Stimulated activated CD8-positive, alpha-beta memory T cell treated with anti-CD3 and anti-CD28 coated beads, Interleukin-12 subunit alpha, Interleukin-12 subunit beta, amount 100 ng/mL, for 24 hours (primary cell): Measurements from ENCODE around the gene MAD1L1.
A peak's percentile ranks its signal among the peaks of the same experiment; 100 is the strongest.

Experiments
- DNase-seq: peaks from one replicate; pipeline ENCODE4 v3.0.0-alpha.2; 2020; ENCODE audit errors: extremely low read depth

MAD1L1 gene

GRCh38 chr7:2118056-2118455, 114.7 kb downstream of the MAD1L1 start:
- no peak for DNase-seq

DNA sequence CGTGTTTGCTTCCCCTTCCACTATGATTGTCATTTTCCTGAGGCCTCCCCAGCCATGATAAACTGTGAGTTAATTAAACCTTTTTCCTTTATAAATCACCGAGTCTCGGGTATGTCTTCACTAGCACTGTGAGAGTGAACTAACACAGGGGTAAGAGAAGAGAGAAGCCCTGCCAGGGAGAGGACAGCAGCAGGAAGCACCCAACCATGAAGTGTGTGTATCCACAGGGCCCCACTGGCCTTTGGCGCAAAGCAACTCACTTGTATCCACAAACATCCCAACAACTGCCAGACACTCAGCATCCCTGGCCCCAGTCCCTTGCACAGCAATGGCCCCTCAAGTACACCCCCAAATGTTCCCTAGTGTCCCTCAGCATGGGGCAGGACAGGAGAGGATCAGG, 115.1 kb downstream of the MAD1L1 start:
- DNase-seq = no peak

GRCh38 chr7:2116989-2117591, 115.7 kb downstream of the MAD1L1 start:
- no peak for DNase-seq

GRCh38 chr7:2116448-2116810, 116.3 kb downstream of the MAD1L1 start:
- no peak for DNase-seq

GRCh38 chr7:2115760-2116447, 116.8 kb downstream of the MAD1L1 start:
- DNase-seq = no peak

- DNase-seq = no peak
These were observed 117.6 kb downstream of the MAD1L1 start for GRCh38 chr7:2114926-2115759.

DNA sequence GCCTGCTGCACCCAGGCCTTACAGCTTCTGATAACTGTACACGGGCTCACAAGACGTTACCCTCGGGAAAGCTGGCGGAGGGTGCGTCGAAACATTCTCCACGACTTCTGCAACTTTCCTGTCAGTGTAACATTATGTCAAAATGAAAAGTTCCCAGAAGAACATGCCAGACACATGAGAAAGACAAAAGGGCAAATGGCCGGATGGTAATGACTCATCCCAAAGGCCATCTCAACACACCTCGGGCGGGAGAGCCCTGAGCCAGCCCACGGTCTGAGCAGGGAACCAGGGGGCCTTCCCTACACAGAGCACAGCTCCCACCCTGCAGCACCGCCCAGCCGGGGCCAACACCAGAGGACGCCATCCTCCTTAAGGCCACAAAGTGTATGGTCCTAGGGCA, 118.7 kb downstream of the MAD1L1 start:
- no peak for DNase-seq

GRCh38 chr7:2112261-2113198, 120.2 kb downstream of the MAD1L1 start:
- DNase-seq = no peak

GRCh38 chr7:2111568-2111967, 121.2 kb downstream of the MAD1L1 start:
- no peak for DNase-seq

DNA sequence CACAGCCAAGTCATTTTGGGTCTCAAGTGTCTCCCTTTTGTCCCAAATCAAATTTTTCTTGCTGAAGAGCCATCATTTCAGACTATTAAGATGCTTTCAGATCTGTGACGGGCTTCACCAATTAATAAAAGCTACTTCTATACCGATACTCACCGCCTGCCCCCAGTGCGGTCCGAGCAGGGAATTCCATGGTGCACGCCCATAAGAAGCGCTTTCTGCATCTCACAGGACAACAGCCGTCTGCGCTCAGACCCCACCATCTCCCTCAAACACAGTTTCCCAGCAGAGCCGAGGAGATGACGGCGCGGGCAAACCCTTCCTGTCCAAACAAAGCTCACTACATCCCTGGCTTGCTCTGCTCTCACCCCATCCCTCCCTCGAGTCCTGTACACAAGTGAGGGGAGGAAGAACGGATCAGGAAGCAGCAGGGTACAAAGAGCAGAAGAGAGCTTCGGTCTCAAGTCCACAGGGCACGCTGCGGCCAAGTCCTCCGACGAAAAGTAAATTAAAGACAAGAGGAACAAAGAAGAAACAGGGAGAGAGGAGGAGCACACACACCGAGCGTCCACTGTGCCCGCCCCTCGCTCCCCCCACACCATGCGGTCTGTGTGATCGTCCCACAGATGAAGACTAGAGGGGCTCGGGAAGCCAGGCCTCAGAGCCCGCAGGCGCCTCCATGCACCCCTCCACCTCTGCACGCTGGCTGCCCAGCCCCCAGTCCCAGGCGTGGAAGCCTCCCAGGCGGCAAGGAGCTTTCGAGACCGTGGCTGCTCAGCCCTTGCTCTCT, 121.9 kb downstream of the MAD1L1 start:
- no peak for DNase-seq

DNA sequence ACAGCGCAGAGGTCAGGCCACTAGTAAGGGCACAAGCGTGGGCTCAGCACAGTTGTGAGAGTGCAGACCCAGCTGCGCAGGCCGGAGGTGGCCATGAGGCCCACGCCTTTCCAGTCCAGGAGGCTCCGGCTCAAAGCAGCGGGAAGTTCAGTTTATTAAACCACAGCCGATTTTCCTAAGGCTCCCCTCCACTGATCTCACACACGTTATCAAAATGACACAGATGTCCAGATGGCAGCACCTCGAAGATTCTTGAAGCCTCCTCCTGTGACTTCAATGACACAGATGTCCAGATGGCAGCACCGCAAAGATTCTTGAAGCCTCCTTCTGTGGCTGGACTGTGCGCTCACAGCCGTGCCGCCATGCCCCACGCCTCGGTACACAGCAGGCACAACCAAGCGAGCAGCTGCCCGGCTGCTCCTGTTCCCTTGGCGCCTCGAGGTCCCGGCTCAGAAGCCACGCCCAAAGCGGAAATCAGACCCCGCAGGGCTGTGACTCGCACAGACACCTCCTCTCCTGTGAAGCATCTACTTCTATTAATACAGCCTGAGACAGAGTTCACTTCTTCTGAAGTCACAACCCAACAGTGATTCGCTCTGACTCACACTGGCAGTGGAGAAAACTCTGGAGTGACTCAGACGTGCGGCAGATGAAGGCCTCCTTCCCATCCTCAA, 122.7 kb downstream of the MAD1L1 start:
- peak; percentile 41 for DNase-seq

DNA sequence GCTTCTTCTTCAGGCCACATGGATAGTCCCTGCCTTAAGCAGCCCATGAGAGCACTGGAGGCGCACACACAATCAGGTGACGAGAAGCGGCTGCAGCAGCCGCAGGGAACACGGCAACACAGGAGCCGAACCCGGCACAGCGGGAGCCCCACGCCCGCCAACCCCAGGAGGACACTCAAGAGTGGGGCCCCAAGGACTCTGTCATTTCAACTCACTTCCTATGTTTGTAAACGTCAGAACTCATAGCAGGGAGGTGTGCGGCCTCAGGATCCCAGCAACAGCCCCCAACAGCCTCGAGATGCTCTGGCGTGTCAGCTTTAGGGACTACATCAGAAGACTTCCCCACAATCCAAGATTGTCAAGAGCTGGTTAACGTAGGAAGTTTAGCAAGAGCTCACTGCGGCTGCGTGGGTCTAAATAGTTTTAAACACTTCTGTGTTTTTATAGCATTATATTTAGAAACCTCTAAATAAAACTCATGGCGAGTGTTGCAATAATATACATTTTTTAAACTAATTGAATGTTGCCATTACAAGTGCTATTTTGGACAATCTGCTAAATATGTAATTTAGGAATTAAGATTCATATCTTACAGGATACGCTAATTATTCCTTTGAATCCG, 123.4 kb downstream of the MAD1L1 start:
- DNase-seq = no peak

GRCh38 chr7:2108501-2109250, 124.1 kb downstream of the MAD1L1 start:
- DNase-seq = no peak

GRCh38 chr7:2108071-2108455, 124.7 kb downstream of the MAD1L1 start:
- no peak for DNase-seq

DNA sequence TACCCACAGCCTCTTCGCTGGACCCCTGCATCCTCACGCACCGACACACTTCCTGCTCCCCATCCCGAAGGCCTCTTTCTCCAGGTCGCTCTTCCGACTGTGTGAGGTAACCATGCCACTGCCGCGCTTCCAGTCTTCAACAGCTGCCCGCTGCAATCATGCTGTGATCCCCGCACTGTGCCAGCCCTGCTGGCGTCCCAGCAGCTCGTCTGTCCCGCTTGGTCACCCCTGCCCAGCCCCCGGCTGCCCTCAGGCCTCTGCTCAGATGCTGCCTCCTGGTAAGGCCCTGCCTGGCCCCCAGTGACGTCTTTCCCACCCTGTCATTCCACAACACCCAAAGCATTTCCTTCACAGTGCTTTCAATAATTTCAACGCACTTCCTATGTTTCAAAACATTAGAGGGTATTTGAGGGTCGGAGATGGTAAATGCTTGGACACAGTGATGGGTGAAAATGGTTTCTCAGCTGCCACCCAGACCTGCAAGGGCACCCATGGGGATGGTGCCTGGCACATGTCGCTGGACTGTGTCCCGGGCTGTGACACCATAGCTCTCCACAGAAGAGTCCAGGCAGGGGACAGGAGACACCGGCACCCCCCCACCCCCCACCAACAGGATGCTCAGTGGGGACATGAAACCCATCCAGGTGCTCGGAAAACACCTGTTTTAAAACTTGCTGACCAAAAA, 125.2 kb downstream of the MAD1L1 start:
- no peak for DNase-seq

- DNase-seq = no peak
These were observed 125.8 kb downstream of the MAD1L1 start for GRCh38 chr7:2106924-2107323.

GRCh38 chr7:2106440-2106839, 126.3 kb downstream of the MAD1L1 start:
- no peak for DNase-seq

DNA sequence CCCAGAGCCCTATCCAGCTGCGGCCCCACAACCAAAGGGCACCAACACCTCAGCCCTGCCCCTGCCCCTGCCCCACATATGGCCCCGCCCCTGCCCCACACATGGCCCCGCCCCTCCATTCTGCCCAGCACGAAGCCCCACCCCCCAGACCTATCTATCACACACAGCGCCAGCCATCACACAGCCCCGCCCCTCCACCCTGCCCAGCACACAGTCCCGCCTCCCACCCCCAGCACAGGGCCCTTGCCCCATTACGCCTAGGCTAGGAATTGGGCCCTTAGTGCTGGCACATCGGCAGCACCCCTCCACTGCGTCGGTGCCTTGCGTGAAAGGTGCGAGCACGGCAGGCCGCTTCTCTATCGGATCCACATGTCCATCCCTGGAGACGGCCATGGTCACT, 126.8 kb downstream of the MAD1L1 start:
- DNase-seq = no peak

DNA sequence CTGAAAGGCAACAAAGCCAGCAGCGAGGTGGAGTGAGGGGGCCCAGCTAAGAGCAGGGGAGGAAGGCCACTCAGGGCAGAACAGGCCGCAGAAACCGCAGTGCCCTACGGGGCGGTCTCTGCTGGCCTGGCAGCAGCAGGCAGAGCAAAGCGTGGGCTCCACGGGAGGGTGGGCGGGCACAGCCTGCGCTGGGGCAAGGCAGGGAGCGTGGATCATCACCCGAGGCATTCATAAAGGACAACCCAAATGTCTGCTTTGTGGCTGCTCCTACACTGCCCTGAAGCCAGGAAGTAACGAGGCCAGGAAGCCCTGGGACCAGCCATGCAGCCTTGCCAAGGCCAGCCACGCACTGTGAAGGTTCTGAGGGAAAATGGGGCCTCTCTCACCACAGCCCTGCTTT, 127.5 kb downstream of the MAD1L1 start:
- DNase-seq = no peak
